Effector memory CD8-positive, alpha-beta T cell (primary cell): Measurements from ENCODE around the gene ZDHHC8.

Experiments used
- ATAC-seq: fragments of 150-1000 bp; cut with Tn5 transposase; replicated peaks from 2 replicates; pipeline ENCODE4 v1.10.0; 2021; ENCODE audit warnings: mild to moderate bottlenecking, moderate library complexity
- DNase-seq, 3 experiments: peaks; one replicate each; pipeline ENCODE4 v3.0.0; 2021
- H3K27ac Mint-ChIP-seq, 2 donors: one replicate each; pipeline ENCODE4 v1.8.0; 2022; ENCODE audit warnings: mild to moderate bottlenecking in 2 of 2, mixed read lengths in 2 of 2, moderate library complexity in 2 of 2
- H3K27me3 Mint-ChIP-seq, 2 donors: one replicate each; pipeline ENCODE4 v1.8.0; 2022; ENCODE audit warnings: mixed read lengths in 2 of 2
- H3K36me3 Mint-ChIP-seq: one replicate; pipeline ENCODE4 v1.8.0; 2022; ENCODE audit warnings: mild to moderate bottlenecking, moderate library complexity, mixed read lengths; ENCODE audit not compliant: insufficient read depth
- H3K4me1 Mint-ChIP-seq, 2 donors: one replicate each; pipeline ENCODE4 v1.8.0; 2022; ENCODE audit warnings: low read depth in 2 of 2, mixed read lengths in 2 of 2
- H3K4me3 Mint-ChIP-seq, 2 donors: one replicate each; pipeline ENCODE4 v1.8.0; 2022; ENCODE audit warnings: mild to moderate bottlenecking in 2 of 2, mixed read lengths in 2 of 2, moderate library complexity in 2 of 2
- H3K9me3 Mint-ChIP-seq, 2 donors: one replicate each; pipeline ENCODE4 v1.8.0; 2022; ENCODE audit warnings: mixed read lengths in 2 of 2

Gene ZDHHC8

GRCh38 chr22:20090730-20091240 lies 40.8 kb upstream of the ZDHHC8 start:
- Mint-ChIP-seq H3K36me3 (peaks cover 60% of the 10 kb centered on the region), H3K27ac (peak overlapping the region; percentile 85 to 93), H3K27me3 (no peaks in the 10 kb centered on the region), H3K9me3 (no peaks in the 10 kb centered on the region), H3K4me3 (peak overlapping the region; percentile 55 to 81), H3K4me1 (peaks cover 58 to 70% of the 10 kb centered on the region in 2 donors)
- no peak for ATAC-seq
- DNase-seq: no peak

- no peaks in the 10 kb centered on the region for H3K9me3 Mint-ChIP-seq
- ATAC-seq: peak; percentile 60
- DNase-seq: peak in 2 of 3 experiments; percentile 30 to 33
- peak overlapping the region; percentile 85 to 93 for H3K27ac Mint-ChIP-seq
- peaks cover 61% of the 10 kb centered on the region for H3K36me3 Mint-ChIP-seq
- H3K4me1 Mint-ChIP-seq: peaks cover 50 to 62% of the 10 kb centered on the region in 2 donors
- H3K4me3 Mint-ChIP-seq: peak overlapping the region; percentile 55 to 81
- H3K27me3 Mint-ChIP-seq: no peaks in the 10 kb centered on the region
These were observed 39.7 kb upstream of the ZDHHC8 start for GRCh38 chr22:20091690-20092476.

GRCh38 chr22:20092477-20092854 lies 39.1 kb upstream of the ZDHHC8 start:
- Mint-ChIP-seq H3K36me3 (peaks cover 65% of the 10 kb centered on the region), H3K27ac (peak overlapping the region; percentile 85 to 93), H3K27me3 (no peaks in the 10 kb centered on the region), H3K4me3 (peak overlapping the region; percentile 55 to 81), H3K9me3 (no peaks in the 10 kb centered on the region), H3K4me1 (peaks cover 44 to 56% of the 10 kb centered on the region in 2 donors)
- DNase-seq (no peak), ATAC-seq (no peak)

GRCh38 chr22:20093418-20094196 lies 38.0 kb upstream of the ZDHHC8 start:
- Mint-ChIP-seq H3K27ac (peak overlapping the region; percentile 85 to 93), H3K4me1 (peaks cover 43 to 50% of the 10 kb centered on the region in 2 donors), H3K27me3 (no peaks in the 10 kb centered on the region), H3K36me3 (peaks cover 70% of the 10 kb centered on the region), H3K9me3 (no peaks in the 10 kb centered on the region), H3K4me3 (peak overlapping the region; percentile 61 to 81)
- DNase-seq (no peak), ATAC-seq (peak; percentile 26)

GRCh38 chr22:20094197-20094807 lies 37.3 kb upstream of the ZDHHC8 start:
- Mint-ChIP-seq H3K4me3 (peak overlapping the region; percentile 61 to 81), H3K36me3 (peaks cover 76% of the 10 kb centered on the region), H3K27ac (peak overlapping the region; percentile 38 to 56), H3K27me3 (no peaks in the 10 kb centered on the region), H3K9me3 (no peaks in the 10 kb centered on the region), H3K4me1 (peaks cover 45 to 48% of the 10 kb centered on the region in 2 donors)
- DNase-seq (peak in 1 of 3 experiments; percentile 21), ATAC-seq (peak; percentile 37)

- H3K27me3 Mint-ChIP-seq: no peaks in the 10 kb centered on the region
- peaks cover 49 to 50% of the 10 kb centered on the region in 2 donors for H3K4me1 Mint-ChIP-seq
- peaks cover 82% of the 10 kb centered on the region for H3K36me3 Mint-ChIP-seq
- no peak overlapping the region for H3K27ac Mint-ChIP-seq
- no peaks in the 10 kb centered on the region for H3K9me3 Mint-ChIP-seq
- DNase-seq (no peak), ATAC-seq (no peak)
- peak overlapping the region in 1 of 2 donors; percentile 19 for H3K4me3 Mint-ChIP-seq
These were observed 36.1 kb upstream of the ZDHHC8 start for GRCh38 chr22:20095521-20095920.

GRCh38 chr22:20096574-20097420 lies 34.8 kb upstream of the ZDHHC8 start:
- ATAC-seq (no peak), DNase-seq (no peak)
- Mint-ChIP-seq H3K27me3 (no peaks in the 10 kb centered on the region), H3K4me1 (peaks cover 44 to 45% of the 10 kb centered on the region in 2 donors), H3K36me3 (peaks cover 82% of the 10 kb centered on the region), H3K4me3 (no peak overlapping the region), H3K27ac (peak overlapping the region in 1 of 2 donors; percentile 92), H3K9me3 (no peaks in the 10 kb centered on the region)

- ATAC-seq (no peak), DNase-seq (no peak)
- H3K9me3 Mint-ChIP-seq: no peaks in the 10 kb centered on the region
- no peaks in the 10 kb centered on the region for H3K27me3 Mint-ChIP-seq
- H3K36me3 Mint-ChIP-seq: peaks cover 78% of the 10 kb centered on the region
- H3K27ac Mint-ChIP-seq: peak overlapping the region; percentile 91 to 92
- H3K4me1 Mint-ChIP-seq: peaks cover 35 to 41% of the 10 kb centered on the region in 2 donors
- peak overlapping the region; percentile 8 to 58 for H3K4me3 Mint-ChIP-seq
These were observed 32.4 kb upstream of the ZDHHC8 start for GRCh38 chr22:20099099-20099711.

- H3K4me1 Mint-ChIP-seq: peaks cover 33 to 41% of the 10 kb centered on the region in 2 donors
- H3K27me3 Mint-ChIP-seq: no peaks in the 10 kb centered on the region
- peaks cover 75% of the 10 kb centered on the region for H3K36me3 Mint-ChIP-seq
- H3K4me3 Mint-ChIP-seq: no peak overlapping the region
- H3K27ac Mint-ChIP-seq: peak overlapping the region; percentile 91 to 92
- H3K9me3 Mint-ChIP-seq: no peaks in the 10 kb centered on the region
- no peak for DNase-seq
- no peak for ATAC-seq
These were observed 30.0 kb upstream of the ZDHHC8 start for GRCh38 chr22:20101638-20102037.

GRCh38 chr22:20102203-20102780 lies 29.3 kb upstream of the ZDHHC8 start:
- no peak for ATAC-seq
- no peak for DNase-seq
- H3K36me3 Mint-ChIP-seq: peaks cover 75% of the 10 kb centered on the region
- no peak overlapping the region for H3K4me3 Mint-ChIP-seq
- no peaks in the 10 kb centered on the region for H3K9me3 Mint-ChIP-seq
- H3K4me1 Mint-ChIP-seq: peaks cover 35 to 41% of the 10 kb centered on the region in 2 donors
- H3K27ac Mint-ChIP-seq: peak overlapping the region; percentile 91 to 92
- H3K27me3 Mint-ChIP-seq: no peaks in the 10 kb centered on the region

GRCh38 chr22:20105456-20106204 lies 26.0 kb upstream of the ZDHHC8 start:
- Mint-ChIP-seq H3K27me3 (no peaks in the 10 kb centered on the region), H3K36me3 (peaks cover 72% of the 10 kb centered on the region), H3K4me3 (no peak overlapping the region), H3K4me1 (peaks cover 17 to 28% of the 10 kb centered on the region in 2 donors), H3K27ac (no peak overlapping the region), H3K9me3 (no peaks in the 10 kb centered on the region)
- DNase-seq: no peak
- ATAC-seq: no peak
